ENCODE measurements around the gene XAGE3.

DNA sequence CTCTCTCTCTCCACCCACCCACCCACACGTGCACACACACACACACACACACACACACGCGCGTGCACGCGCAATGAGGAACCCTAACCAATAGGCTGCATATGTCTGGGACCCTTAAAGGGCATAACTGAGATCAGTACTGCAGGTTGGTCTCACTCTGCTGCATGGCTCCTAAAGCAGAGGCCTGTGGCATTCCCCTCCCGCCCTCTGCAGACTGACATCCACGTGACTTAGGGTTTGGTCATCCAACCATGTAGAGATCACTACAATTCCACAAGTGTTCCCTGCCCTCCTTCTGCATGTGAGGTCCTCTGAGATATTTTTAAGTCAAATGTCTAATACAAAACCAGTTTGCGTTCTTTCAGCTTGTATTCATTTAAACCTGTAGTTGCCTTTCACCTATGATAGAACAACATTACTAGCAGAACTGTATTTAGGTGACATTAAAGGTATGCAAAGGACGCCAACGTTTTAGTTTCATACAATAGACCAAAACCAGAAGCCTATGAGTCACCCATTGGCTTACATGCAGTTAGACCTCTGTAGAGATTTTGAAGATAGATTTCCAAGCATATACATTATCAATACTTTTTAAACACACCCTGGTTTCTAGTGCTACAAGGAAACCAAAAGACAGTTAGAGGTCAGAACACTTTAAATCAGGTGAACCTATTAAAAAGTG is 46.7 kb downstream of the XAGE3 start:
- no peak for TF ChIP-seq POLR2AphosphoS5 (IDR thresholded peaks at IDR 0.05; ENCODE audit: low read depth, low read length)
- no peak for TF ChIP-seq TAF1 (IDR thresholded peaks at IDR 0.05; ENCODE audit: borderline replicate concordance, insufficient read depth, low read length)
- no peak for TF ChIP-seq REST (IDR thresholded peaks at IDR 0.05; ENCODE audit: insufficient read depth in 1 of 2, low read depth in 2 of 2, low read length in 2 of 2)
- no peak for TF ChIP-seq SIN3A (IDR thresholded peaks at IDR 0.05; ENCODE audit: borderline replicate concordance, insufficient read depth, low read length)
- no peak for TF ChIP-seq FOXP2 (optimal IDR thresholded peaks at IDR 0.05; ENCODE audit: borderline replicate concordance, extremely low read depth, extremely low read length, insufficient read depth)

Measured in PFSK-1 (cell line).